A673 (cell line): ENCODE measurements around the gene RBMS1. TPM values are rescaled to one million over a fixed set of nuclear protein-coding genes. Genes with fewer than 3 reads are reported as not detected.

Source experiments
- BruUV-seq: library from RNA; stranded (reverse); fragments of 400-500 nt; replicated peaks from 2 replicates; lab custom pipeline; 2021; lab: Mats Ljungman, UMichigan
- CTCF ChIA-PET: fragments of 300-600 bp; sonication (Branson Sonifier 250); formaldehyde crosslinking; loops from one replicate; lab custom pipeline; 2022; ENCODE audit warnings: antibody characterized with exemption; lab: Charles Lee
- POLR2A ChIA-PET: fragments of 300-600 bp; sonication (Branson Sonifier 250); formaldehyde crosslinking; loops from one replicate; lab custom pipeline; 2022; ENCODE audit warnings: antibody characterized with exemption; ENCODE audit not compliant: low non-redundant PET; lab: Charles Lee
- DNase-seq: peaks from one replicate; pipeline ENCODE4 v3.0.0-alpha.2; 2015; ENCODE audit warnings: low spot score
- H3K27ac ChIP-seq: fragments of 200-600 bp; sonication (generic); 2 replicates; pipeline ENCODE4 v1.5.1; 2016; ENCODE audit warnings: mixed run types, low read depth, mild to moderate bottlenecking, mixed read lengths, antibody characterized with exemption, low read length; ENCODE audit not compliant: poor library complexity, severe bottlenecking
- H3K27me3 ChIP-seq: fragments of 200-600 bp; sonication (generic); replicated peaks from 2 replicates; pipeline ENCODE4 v1.6.1; 2017; ENCODE audit warnings: mixed run types, low read depth, mild to moderate bottlenecking, mixed read lengths, antibody characterized with exemption, low read length; ENCODE audit not compliant: insufficient read depth, poor library complexity
- H3K36me3 ChIP-seq: fragments of 200-600 bp; sonication (generic); 2 replicates; pipeline ENCODE4 v1.6.1; 2016; ENCODE audit warnings: mixed run types, mild to moderate bottlenecking, mixed read lengths, antibody characterized with exemption, low read length; ENCODE audit not compliant: insufficient read depth, poor library complexity, severe bottlenecking
- H3K4me1 ChIP-seq: fragments of 200-600 bp; sonication (generic); 2 replicates; pipeline ENCODE4 v1.6.1; 2017; ENCODE audit warnings: mixed run types, mild to moderate bottlenecking, mixed read lengths, antibody characterized with exemption, low read length; ENCODE audit not compliant: insufficient read depth, poor library complexity, severe bottlenecking
- H3K4me3 ChIP-seq: fragments of 200-600 bp; sonication (generic); 2 replicates; pipeline ENCODE4 v1.5.1; 2016; ENCODE audit warnings: low read depth, mixed run types, mild to moderate bottlenecking, mixed read lengths, low read length; ENCODE audit not compliant: poor library complexity, severe bottlenecking
- H3K9me3 ChIP-seq: fragments of 200-600 bp; sonication (generic); 2 replicates; pipeline ENCODE4 v1.6.1; 2016; ENCODE audit warnings: mixed run types, low read depth, mild to moderate bottlenecking, mixed read lengths, antibody characterized with exemption, low read length; ENCODE audit not compliant: poor library complexity, severe bottlenecking
- EZH2 ChIP-seq: fragments of 200-600 bp; sonication (generic); IDR thresholded peaks from 2 replicates; pipeline ENCODE4 v1.6.1; 2017; ENCODE audit warnings: borderline replicate concordance, low read depth, mild to moderate bottlenecking, mixed read lengths, antibody characterized with exemption, low read length; ENCODE audit not compliant: poor library complexity, severe bottlenecking
- intact Hi-C: fragments of 100-400 bp; cut with micrococcal nuclease; formaldehyde crosslinking; loops from one replicate; pipeline ENCODE4 v1.10.0; 2022; ENCODE audit not compliant: unreplicated experiment
- total RNA-seq: library from RNA; stranded (reverse); gene quantifications from 2 replicates; pipeline ENCODE4 v1.2.3, GENCODE V29; 2021
- TF ChIP-seq, protein P1 (sequence below): fragments of 300-800, 200-600 bp; sonication (generic); conservative IDR thresholded peaks from 2 replicates; pipeline ENCODE4 v1.5.1; 2017; ENCODE audit warnings: low read depth, mild to moderate bottlenecking, antibody characterized with exemption, low read length, moderate library complexity, mixed read lengths

Gene RBMS1
- total RNA-seq, 1 experiment from 2014 or later: 84.9 TPM

DNA sequence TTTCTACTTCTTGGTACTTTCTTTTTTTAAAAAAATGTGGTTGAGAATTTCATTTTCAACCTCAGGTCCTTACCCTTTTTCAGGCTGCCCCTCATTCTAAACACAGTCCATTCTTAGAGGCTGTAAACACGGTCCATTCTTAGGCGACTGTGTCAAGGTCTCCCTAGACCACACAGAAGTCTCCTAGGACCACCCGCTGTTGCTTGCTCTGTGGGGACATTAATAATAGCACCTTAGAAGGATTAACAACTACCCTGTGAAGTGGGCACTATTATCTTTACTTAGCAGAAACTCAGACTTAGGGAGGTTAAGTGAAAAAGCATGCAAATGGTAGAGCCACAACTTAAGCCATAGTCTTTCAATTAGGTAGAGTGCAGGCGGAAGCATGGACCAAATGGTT lies 91.7 kb downstream of the RBMS1 start:
- H3K4me3 ChIP-seq: no peak overlapping the region
- TF ChIP-seq EZH2: no peak
- TF ChIP-seq, protein P1, sequence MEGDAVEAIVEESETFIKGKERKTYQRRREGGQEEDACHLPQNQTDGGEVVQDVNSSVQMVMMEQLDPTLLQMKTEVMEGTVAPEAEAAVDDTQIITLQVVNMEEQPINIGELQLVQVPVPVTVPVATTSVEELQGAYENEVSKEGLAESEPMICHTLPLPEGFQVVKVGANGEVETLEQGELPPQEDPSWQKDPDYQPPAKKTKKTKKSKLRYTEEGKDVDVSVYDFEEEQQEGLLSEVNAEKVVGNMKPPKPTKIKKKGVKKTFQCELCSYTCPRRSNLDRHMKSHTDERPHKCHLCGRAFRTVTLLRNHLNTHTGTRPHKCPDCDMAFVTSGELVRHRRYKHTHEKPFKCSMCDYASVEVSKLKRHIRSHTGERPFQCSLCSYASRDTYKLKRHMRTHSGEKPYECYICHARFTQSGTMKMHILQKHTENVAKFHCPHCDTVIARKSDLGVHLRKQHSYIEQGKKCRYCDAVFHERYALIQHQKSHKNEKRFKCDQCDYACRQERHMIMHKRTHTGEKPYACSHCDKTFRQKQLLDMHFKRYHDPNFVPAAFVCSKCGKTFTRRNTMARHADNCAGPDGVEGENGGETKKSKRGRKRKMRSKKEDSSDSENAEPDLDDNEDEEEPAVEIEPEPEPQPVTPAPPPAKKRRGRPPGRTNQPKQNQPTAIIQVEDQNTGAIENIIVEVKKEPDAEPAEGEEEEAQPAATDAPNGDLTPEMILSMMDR: no peak
- H3K36me3 ChIP-seq: no peaks in the 10 kb centered on the region
- no peak overlapping the region for H3K27ac ChIP-seq
- DNase-seq: no peak
- ChIA-PET CTCF (no interaction called here), POLR2A (no interaction called here)
- no peaks in the 10 kb centered on the region for H3K27me3 ChIP-seq
- peaks cover 92% of the 10 kb centered on the region for H3K4me1 ChIP-seq
- BruUV-seq: no TSS peak
- H3K9me3 ChIP-seq: no peaks in the 10 kb centered on the region
- intact Hi-C loops: no loop called here

DNA sequence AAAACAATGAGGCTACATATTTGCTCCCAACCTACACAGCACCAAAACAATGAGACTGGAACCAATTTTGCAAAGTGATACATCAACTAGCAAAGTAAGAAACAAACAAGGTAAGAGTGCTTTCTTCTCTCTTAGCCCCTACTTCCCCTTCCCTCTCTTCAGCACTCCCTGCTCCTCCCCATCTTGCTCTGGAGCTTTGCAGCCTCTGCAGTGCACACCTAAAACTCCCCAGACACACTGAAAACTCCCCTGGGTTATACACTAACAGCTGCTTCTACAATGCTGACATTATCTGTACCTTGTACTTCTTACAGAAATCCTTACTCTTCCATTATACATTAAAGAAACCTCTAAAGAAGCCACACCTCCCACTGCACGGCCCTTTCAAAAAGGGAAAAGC lies 93.7 kb downstream of the RBMS1 start:
- CTCF ChIA-PET: no interaction called here
- TF ChIP-seq EZH2: no peak
- TF ChIP-seq, protein P1: no peak
- peaks cover 84% of the 10 kb centered on the region for H3K4me1 ChIP-seq
- H3K9me3 ChIP-seq: no peaks in the 10 kb centered on the region
- DNase-seq: no peak
- H3K27ac ChIP-seq: peak overlapping the region; percentile 22
- no peaks in the 10 kb centered on the region for H3K27me3 ChIP-seq
- intact Hi-C loops: no loop called here
- no TSS peak for BruUV-seq
- POLR2A ChIA-PET: no interaction called here
- no peaks in the 10 kb centered on the region for H3K36me3 ChIP-seq
- H3K4me3 ChIP-seq: no peak overlapping the region

DNA sequence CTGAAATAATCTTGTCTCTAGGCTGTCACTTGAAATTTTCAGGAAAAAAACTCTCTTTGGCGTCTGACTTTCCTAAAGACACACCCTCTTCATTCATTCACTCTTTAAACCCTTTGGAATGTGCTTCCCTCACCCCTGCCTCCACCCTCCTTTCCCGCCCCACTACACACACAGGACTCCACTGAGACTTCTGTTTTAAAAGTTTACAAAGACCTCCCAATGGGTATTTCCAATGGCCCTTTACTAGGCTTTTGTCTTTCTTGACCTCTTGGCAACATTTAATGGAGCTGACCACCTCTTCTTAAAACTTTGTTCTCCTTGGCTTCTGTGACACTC lies 96.1 kb downstream of the RBMS1 start:
- TF ChIP-seq, protein P1: no peak
- no peak for TF ChIP-seq EZH2
- Histone ChIP-seq H3K4me1 (peaks cover 79% of the 10 kb centered on the region), H3K36me3 (no peaks in the 10 kb centered on the region), H3K9me3 (no peaks in the 10 kb centered on the region), H3K27ac (peak overlapping the region; percentile 58), H3K4me3 (no peak overlapping the region), H3K27me3 (no peaks in the 10 kb centered on the region)
- ChIA-PET CTCF (no interaction called here), POLR2A (no interaction called here)
- no peak for DNase-seq
- BruUV-seq: no TSS peak
- intact Hi-C loops: no loop called here
